GM12872 (cell line): ENCODE results near the gene KANK4.

Source experiments
- TF ChIP-seq, protein P1 (sequence below): IDR thresholded peaks from 3 replicates; pipeline ENCODE4 v1.5.1; 2011; ENCODE audit warnings: low read depth, mild to moderate bottlenecking, low read length, moderate library complexity; ENCODE audit not compliant: insufficient read depth

Gene KANK4

DNA sequence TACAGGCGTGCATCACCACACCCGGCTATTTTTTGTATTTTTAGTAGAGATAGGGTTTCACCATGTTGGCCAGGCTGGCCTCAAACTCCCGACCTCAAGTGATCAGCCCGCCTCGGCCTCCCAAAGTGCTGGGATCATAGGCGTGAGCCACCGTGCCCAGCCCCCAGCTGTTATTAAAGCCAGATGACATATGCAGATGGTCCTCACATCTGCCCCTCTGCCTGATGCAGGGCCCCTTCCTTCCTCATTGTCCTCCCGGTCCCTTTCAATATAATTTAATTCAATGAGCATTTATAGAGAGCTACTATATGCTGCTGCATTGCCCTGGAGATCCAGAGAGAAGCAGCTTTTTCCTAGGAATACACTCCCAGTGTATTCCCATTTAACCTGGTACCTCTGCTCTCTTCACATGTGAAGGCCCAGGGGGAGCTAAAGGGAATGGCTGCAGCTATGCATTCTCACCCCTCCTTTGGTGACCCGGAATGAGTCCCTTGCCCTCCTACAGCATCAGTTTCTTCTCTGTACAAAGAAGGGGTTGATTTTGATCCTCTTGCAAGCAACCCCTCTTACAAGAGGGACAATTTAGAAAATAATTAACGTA, 69.0 kb downstream of the KANK4 start:
- TF ChIP-seq, protein P1, sequence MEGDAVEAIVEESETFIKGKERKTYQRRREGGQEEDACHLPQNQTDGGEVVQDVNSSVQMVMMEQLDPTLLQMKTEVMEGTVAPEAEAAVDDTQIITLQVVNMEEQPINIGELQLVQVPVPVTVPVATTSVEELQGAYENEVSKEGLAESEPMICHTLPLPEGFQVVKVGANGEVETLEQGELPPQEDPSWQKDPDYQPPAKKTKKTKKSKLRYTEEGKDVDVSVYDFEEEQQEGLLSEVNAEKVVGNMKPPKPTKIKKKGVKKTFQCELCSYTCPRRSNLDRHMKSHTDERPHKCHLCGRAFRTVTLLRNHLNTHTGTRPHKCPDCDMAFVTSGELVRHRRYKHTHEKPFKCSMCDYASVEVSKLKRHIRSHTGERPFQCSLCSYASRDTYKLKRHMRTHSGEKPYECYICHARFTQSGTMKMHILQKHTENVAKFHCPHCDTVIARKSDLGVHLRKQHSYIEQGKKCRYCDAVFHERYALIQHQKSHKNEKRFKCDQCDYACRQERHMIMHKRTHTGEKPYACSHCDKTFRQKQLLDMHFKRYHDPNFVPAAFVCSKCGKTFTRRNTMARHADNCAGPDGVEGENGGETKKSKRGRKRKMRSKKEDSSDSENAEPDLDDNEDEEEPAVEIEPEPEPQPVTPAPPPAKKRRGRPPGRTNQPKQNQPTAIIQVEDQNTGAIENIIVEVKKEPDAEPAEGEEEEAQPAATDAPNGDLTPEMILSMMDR, result no peak

DNA sequence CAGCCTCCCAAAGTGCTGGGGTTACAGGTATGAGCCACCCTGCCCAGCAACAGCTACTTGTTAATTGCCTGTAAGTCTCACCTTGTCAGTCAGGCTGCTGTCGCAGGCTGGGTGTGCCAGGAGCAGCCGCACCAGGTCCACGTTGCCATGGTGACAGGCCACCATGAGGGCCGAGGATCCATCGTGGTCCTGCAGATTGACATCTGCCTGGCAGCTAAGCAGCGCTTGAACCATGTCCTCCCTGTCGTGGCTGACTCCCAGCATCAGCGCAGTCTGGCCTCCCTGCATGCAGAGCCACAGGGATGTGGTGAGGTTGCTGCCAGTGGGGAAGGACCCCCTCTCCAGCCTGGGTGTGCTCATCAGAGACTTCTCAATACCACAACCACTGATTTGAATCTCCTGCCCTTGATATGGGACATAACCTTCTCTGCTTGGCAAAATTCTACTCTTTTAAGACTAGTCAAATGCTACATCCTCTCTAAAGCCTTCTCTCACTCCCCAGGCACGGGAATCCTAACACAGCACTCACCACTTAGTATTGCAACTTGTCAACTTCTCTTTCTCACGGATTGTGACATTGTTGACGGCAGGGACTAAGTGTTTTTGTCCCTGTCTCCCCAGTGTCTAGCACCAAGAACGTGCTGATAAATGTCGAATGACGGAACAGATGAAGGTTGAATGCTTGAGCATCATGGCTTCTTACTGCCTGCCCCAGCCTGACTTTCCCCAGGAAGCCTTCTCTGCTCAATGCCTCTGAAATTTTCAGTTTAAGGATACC, 71.7 kb downstream of the KANK4 start:
- TF ChIP-seq, protein P1, result no peak

DNA sequence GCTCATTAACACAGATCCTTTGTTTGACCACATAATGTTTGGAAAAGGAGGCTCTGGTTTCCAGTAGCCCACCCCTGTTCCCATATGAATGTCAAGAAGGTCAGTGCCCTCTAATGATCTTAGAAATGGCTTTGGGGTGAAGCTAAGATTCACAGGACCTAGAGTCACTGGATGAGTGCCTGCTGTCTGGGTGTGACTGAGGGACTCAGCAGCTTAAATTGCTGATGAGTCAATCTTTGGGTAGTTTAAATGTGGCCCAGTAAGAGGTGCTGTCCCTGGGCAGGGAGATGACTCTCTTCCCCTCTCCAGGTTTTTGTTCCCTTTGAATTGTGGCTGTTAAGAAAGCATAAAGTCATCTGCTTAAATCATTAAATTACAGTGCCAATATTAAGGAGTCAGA, 74.0 kb downstream of the KANK4 start:
- TF ChIP-seq, protein P1, result no peak

DNA sequence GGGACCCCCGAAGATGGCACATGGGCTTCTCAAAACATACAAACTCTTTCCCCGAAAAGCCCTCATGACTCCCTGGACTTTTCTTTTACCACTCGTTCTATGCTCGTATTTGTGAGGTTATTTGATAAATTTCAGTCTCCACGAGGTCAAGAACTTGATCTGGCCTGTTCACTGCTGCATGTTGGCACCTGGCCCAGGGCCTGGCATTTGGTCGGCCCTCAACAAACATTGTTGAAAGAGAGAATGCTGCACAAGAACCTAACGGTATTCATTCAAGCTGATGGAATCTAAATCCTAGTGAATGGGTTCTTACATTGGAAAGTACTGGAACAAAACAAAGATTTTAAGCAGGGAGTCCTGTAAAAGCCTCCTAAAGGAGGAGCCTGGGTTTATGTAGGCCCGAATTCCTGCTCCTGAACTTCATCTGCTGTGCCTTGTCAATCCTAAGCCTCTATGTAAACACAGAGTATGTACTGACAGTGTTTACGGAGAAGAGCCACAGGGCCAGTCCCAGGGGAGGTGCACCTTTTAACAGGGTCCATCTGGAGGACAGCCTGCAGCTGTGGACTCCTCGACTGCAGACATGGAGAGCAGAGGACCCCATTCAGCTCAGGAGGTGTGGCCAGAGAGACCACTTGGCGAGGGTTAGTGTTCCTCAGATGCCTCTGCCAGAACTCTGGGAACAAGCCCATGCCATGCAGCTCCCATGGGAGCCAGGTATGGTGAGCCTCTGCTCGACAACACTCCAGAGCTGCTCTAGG, 77.7 kb downstream of the KANK4 start:
- TF ChIP-seq, protein P1, result no peak

DNA sequence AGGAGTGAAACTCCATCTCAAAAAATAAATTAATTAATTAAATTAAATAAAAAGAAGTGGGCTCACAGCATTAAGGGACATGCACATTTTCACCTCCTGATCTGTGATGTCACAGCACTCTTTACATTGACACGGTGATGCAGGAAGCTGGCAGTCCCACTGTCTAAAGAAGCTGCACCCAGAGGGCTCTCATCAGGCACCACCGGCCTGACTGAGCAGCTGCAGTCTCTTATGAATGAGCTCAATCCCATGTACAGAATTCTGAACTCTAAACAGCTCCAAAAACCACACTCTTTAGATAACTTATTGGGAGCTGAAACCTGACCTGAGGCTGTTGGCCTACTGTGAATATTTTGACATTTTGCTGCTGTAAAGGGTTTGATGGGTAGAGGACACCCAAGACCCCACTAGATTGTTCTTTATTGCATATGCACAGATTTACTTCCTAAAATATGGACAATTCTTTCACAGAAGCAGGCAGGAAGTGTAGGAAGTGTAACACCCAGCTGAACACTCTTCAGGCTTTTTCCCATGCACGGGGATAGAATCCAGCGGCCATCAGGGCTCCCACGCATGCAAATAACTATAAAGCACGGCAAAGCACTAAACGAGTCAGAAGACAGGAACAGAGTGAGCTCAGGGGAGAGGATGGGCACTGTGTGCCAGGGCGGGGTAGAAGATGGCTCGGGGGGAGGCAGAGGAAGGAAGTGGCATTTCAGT, 78.4 kb downstream of the KANK4 start:
- TF ChIP-seq, protein P1, result no peak

DNA sequence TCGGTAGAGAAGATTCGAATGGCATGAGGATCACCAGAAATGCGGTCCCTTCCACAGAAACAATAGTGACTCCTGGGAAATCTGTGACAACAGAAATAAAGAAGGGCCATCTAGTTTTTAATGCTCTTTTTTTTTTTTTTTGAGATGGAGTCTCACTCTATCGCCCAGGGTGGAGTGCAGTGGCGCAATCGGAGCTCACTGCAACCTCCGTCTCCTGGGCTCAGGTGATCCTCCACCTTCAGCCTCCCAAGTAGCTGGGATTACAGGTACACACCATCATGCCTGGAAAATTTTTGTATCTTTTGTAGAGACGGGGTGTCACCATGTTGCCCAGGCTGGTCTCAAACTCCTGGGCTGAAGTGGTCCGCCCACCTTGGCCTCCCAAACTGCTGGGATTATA, 80.7 kb downstream of the KANK4 start:
- TF ChIP-seq, protein P1, result no peak

DNA sequence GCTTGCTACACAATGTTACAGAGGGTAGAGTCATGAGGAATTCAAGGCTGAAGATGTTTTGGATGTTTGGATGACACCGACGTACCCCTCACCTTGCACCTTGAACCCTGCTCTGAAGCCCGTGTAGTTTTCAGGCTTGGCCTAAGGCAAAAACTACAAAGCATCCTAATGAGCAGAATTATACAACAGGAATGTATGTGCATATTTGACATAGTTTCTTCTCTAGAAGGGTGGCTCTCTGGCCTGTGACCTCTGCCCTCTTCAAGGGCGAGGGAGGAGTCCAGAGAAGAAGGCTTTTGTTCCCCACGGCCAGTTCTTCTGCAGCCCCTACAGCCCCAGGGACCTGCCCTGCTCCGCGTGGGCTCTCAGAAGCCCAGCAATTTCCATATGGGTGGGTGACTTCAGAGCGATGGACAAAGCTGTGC, 81.3 kb downstream of the KANK4 start:
- TF ChIP-seq, protein P1, result no peak
